Liver (tissue), 3 donors: ENCODE results near the gene IKBKG.

Source experiments
- CTCF ChIP-seq: fragments of 150-350 bp; IDR thresholded peaks from 2 replicates; pipeline ENCODE4 v1.5.1; 2017; ENCODE audit warnings: improper control_type of control experiment, low read depth, low read length; ENCODE audit not compliant: missing input control
- EGR1 ChIP-seq, 2 donors: IDR thresholded peaks; 2 replicates each; pipeline ENCODE4 v1.6.1; 2016 to 2018; ENCODE audit warnings: antibody characterized with exemption in 2 of 2, low read depth in 2 of 2
- GABPA ChIP-seq, 2 donors: IDR thresholded peaks in 1 of 2; conservative IDR thresholded peaks in 1 of 2; 2 replicates each; pipeline ENCODE4 v1.6.1; 2016; ENCODE audit warnings: antibody characterized with exemption in 2 of 2, mild to moderate bottlenecking in 1 of 2, moderate library complexity in 1 of 2
- HNF4G ChIP-seq: IDR thresholded peaks from 2 replicates; pipeline ENCODE4 v1.6.1; 2016; ENCODE audit warnings: antibody characterized with exemption
- JUND ChIP-seq, 2 donors: IDR thresholded peaks; 2 replicates each; pipeline ENCODE4 v1.6.1; 2016; ENCODE audit warnings: antibody characterized with exemption in 2 of 2
- MAX ChIP-seq: IDR thresholded peaks from 2 replicates; pipeline ENCODE4 v1.6.1; 2016; ENCODE audit warnings: antibody characterized with exemption
- NR2F2 ChIP-seq: IDR thresholded peaks from 2 replicates; pipeline ENCODE4 v1.6.1; 2016; ENCODE audit warnings: antibody characterized with exemption
- RAD21 ChIP-seq, 2 donors: IDR thresholded peaks; 2 replicates each; pipeline ENCODE4 v1.6.1; 2016; ENCODE audit warnings: antibody characterized with exemption in 2 of 2, mild to moderate bottlenecking in 2 of 2
- REST ChIP-seq: IDR thresholded peaks from 2 replicates; pipeline ENCODE4 v1.6.1; 2016; ENCODE audit warnings: antibody characterized with exemption, mild to moderate bottlenecking
- RXRA ChIP-seq, 2 donors: IDR thresholded peaks; 2 replicates each; pipeline ENCODE4 v1.6.1; 2017 to 2018; ENCODE audit warnings: antibody characterized with exemption in 2 of 2, mild to moderate bottlenecking in 1 of 2
- SP1 ChIP-seq: IDR thresholded peaks from 2 replicates; pipeline ENCODE4 v1.6.1; 2018; ENCODE audit warnings: antibody characterized with exemption, mild to moderate bottlenecking
- TF ChIP-seq, protein P1 (sequence below): IDR thresholded peaks from 2 replicates; pipeline ENCODE4 v1.6.1; 2016; ENCODE audit warnings: antibody characterized with exemption
- donor health status: healthy.
- donor health status: healthy.

DNA sequence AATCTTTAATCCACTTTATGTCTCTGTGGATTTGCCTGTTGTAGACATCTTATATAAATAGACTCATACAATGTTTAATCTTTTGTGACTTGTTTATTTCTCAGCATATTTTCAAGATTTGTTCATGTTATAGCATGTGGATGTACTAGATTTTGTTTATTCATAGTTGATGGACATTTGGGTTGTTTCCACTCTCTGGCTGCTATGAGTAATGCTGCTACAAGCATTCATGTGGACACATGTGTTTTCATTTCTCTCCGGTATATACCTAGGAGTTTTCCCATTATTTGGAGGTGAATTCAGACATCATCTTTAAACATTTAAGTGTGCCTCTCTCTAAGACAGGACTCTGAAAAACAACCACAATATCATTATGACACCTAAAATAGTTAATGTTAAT lies 2.3 kb downstream of the IKBKG start:
- TF ChIP-seq NR2F2 (no peak), MAX (no peak), GABPA (IDR thresholded peaks at IDR 0.05 in 1 of 2, conservative IDR thresholded peaks at IDR 0.05 in 1 of 2) (no peak), CTCF (no peak), JUND (IDR thresholded peaks at IDR 0.05) (no peak), SP1 (no peak), EGR1 (IDR thresholded peaks at IDR 0.05; ENCODE audit: low read depth in 2 of 2) (no peak), RAD21 (IDR thresholded peaks at IDR 0.05) (no peak), REST (no peak), HNF4G (no peak), RXRA (IDR thresholded peaks at IDR 0.05) (no peak)
- TF ChIP-seq, protein P1, sequence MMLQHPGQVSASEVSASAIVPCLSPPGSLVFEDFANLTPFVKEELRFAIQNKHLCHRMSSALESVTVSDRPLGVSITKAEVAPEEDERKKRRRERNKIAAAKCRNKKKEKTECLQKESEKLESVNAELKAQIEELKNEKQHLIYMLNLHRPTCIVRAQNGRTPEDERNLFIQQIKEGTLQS, result no peak
